Keratinocyte (primary cell): ENCODE results near the gene KIF25.

Source experiments
- EZH2 ChIP-seq: IDR thresholded peaks from one replicate; pipeline ENCODE4 v1.6.1; 2012; ENCODE audit warnings: inconsistent platforms, mild to moderate bottlenecking, low read length, moderate library complexity
- TF ChIP-seq, protein P1 (sequence below), 3 experiments: IDR thresholded peaks in 1 of 3; conservative IDR thresholded peaks in 1 of 3; optimal IDR thresholded peaks in 1 of 3; 2 replicates in 2 of 3; 3 replicates in 1 of 3; pipeline versions ENCODE3 to v1.5.1; 2011; ENCODE audit warnings: low read length in 3 of 3, mild to moderate bottlenecking in 3 of 3, moderate library complexity in 2 of 3, control low read depth in 1 of 3, inconsistent platforms in 1 of 3; ENCODE audit not compliant: insufficient read depth in 2 of 3; ENCODE audit errors: extremely low read depth in 1 of 3

DNA sequence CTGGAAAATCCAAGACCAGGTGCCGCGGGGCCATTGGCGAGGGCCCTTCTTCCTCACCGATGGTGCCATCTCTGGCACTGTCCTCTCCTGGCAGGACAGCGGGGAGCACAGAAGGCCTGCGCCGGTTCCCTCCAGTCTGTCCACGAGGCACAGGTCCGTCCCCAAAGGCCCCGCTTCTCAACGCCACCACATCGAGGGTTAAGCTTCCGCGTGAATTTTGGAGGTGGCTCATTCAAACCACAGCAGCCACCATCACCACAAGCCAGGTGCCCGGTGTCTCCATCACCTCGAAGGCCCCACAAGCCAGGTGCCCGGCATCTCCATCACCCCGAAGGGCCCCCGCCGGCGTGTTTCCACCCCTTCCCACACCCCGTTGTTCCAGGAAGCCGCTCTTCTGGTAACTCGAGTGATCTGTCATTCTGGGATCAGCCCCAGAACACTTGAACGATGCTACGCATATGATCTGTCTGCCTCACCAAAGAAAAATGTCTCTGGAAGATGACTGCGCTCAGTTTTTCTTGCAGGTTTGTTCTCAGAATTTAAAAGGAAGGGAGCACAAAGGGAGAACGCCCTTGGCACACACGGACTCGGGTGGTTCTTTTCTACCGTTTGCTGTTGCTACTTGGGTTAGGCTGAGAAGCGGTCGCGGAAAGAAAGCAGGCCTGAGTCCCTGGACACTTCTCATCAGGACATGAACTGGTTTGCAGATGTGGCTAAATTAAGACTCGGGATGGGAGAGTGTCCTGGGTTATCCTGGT, 9.9 kb upstream of the KIF25 start:
- TF ChIP-seq EZH2, result no peak
- TF ChIP-seq, protein P1, sequence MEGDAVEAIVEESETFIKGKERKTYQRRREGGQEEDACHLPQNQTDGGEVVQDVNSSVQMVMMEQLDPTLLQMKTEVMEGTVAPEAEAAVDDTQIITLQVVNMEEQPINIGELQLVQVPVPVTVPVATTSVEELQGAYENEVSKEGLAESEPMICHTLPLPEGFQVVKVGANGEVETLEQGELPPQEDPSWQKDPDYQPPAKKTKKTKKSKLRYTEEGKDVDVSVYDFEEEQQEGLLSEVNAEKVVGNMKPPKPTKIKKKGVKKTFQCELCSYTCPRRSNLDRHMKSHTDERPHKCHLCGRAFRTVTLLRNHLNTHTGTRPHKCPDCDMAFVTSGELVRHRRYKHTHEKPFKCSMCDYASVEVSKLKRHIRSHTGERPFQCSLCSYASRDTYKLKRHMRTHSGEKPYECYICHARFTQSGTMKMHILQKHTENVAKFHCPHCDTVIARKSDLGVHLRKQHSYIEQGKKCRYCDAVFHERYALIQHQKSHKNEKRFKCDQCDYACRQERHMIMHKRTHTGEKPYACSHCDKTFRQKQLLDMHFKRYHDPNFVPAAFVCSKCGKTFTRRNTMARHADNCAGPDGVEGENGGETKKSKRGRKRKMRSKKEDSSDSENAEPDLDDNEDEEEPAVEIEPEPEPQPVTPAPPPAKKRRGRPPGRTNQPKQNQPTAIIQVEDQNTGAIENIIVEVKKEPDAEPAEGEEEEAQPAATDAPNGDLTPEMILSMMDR (optimal IDR thresholded peaks at IDR 0.05 in 1 of 3, IDR thresholded peaks at IDR 0.05 in 1 of 3, conservative IDR thresholded peaks at IDR 0.05 in 1 of 3; ENCODE audit: extremely low read depth in 1 of 3, insufficient read depth in 2 of 3, low read length in 3 of 3), result no peak
